NCI-H2107 treated with DMSO at 0.1 percent for 48 hours (cell line): Measurements from ENCODE around the gene SERPINB6.
"Not testable (repeated sequence)": the region's sequence is repeated elsewhere in the genome, so short reads cannot be mapped to it uniquely, and the experiment has no call there.

ENCODE experiments used
- DNase-seq: peaks from one replicate; lab custom pipeline; 2025; ENCODE audit not compliant: unreplicated experiment; lab: John Stamatoyannopoulos, UW

The SERPINB6 gene

DNA sequence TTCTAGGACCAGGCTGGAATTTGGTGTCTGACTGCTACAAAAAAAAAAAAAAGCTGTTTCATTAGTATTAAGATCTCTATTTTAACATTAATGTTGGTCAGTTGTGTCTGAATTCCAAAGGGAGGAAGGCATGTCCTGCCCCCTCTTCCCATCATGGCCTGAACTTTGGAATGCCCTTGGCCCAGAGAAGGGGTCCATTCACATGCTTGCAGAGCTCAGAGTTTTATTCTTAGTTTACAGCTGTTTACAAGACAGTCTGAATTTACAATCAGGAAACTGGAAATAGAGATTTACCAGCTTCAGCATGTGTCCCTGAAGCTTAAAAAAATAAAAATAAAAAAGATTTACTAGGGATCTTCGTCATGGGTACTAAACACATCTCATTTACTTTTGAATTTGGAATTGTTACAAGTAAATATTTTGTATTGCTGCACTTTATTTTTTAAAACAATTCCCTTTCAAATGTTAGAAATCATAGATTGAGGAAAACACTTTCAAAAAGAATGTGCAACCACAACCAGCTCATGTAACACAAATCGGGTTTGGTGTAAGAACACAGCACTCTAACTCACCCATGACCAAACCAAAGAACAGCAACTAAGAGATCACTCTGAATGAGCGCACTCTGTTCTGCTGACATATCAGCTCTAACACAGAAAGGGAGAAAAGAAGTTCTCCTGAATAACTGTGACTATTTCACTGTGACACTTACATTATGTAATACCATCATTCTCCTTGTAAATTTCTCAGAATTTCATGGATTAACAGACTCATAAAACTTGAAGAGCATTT lies 6.6 kb upstream of the SERPINB6 start:
- peak; percentile 17 for DNase-seq

DNA sequence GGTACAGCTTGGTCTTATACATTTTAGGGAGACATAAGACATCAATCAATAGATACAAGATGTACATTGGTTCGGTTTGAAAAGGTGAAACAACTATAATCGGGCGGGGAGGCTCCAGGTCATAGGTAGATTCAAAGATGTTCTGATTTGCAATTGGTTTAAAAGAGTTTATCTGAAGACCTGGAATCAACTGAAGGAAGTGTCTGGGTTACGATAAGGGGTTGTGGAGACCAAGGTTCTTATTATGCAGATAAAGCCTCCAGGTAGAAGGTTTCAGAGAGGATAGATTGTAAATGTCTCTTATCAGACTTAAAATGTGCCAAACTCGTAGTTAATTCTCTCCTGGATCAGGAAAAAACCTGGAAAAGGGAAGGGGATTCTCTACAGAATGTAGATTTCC lies 5.9 kb upstream of the SERPINB6 start:
- DNase-seq = no peak

DNA sequence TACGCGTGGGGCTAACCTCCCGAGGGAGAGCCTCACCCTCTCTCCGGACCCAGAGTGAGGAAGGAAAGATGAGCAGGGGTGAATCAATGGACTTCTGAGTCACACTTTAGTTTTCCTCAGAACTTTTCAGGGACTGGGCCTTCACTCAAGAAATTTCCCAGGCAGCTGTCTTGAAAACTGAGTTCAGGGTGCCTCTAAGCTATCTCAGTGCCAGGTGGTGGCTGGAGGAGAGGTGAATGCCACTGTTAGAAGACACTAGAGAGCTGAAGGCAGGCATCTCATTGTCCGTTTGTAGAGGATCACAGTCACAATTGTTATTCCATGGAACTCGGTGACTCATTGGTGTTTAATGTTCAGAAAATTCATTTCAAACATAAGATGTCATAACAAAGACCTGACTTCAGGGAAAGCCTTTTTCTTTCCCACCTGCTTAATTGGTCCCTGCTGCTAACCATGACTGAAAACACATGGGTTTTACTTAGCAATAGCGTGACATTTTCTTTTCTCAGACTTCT lies 5.3 kb upstream of the SERPINB6 start:
- DNase-seq = no peak

DNA sequence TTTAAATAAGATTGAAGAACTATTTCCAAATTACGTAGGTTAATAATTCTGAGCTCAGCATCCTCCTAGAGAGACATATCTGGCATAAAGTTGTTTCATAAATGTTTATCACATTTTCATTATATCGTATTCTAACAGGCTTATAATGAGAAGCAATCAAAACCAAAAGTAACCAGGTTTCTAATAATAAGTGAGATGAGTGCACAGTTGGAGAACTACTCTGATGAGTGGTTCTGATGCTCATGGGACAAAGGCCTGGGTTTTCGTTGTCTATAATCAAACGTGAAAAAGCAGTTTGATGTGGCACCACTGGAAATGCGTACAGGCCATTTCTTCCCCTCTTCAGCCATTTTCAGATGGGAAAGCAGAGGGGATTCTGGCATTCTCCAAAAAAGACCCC lies 4.7 kb upstream of the SERPINB6 start:
- DNase-seq = no peak

DNA sequence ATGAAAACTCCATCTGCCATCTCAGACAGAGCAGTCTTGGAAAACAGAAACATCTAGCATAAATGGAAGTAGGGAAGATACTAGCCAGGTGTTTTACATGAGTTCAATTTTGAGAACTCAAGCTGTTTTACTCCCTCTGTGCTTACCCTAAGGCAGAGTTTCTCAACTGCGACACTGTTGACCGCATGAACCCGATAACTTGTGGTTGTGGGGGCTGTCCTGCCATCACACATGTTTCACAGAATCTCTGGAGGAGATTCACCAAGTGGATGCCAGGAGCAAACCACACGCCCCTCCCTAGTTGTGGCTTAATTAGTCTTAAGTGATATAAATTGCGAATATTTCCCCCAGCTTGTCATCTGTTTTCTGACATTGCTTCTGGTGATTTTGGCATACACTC lies 2.3 kb upstream of the SERPINB6 start:
- DNase-seq = no peak

DNA sequence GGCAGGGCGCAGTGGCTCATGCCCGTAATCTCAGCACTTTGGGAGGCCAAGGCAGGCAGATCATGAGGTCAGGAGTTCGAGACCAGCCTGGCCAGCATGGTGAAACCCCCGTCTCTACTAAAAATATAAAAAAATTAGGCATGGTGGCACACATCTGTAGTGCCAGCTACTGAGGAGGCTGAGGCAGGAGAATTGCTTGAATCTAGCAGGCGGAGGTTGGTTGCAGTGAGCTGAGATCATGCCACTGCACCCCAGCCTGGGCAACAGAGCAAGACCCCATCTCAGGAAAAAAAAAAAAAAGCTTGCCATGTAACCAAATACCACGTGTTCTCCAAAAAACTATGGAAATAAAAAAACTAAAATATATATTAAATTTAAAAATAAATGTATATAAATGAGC lies 1.8 kb upstream of the SERPINB6 start:
- not testable (repeated sequence) for DNase-seq

DNA sequence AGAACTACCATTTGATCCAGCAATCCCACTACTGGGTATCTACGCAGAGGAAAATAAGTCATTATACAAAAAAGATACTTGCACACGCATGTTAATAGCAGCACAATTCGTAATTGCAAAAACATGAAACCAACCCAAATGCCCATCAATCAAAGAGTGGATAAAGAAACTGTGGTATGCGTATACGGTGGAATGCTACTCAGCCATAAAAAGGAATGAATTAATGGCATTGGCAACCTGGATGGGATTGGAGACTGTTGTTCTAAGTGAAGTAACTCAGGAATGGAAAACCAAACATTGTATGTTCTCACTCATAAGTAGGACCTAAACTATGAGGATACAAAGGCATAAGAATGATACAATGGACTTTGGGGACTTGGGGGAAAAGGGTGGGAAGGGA lies 1.3 kb upstream of the SERPINB6 start:
- DNase-seq = not testable (repeated sequence)

DNA sequence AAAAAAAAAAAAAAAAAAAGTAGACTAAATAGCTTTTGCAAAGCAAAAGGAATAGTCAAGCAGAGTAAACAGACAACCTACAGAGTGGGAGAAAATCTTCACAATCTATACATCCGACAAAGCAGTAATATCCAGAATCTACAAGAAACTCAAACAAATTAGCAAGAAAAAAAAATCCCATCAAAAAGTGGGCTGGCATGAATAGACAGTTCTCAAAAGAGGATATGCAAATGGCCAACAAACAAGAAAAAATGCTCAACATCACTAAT lies 786 bp upstream of the SERPINB6 start:
- not testable (repeated sequence) for DNase-seq

DNA sequence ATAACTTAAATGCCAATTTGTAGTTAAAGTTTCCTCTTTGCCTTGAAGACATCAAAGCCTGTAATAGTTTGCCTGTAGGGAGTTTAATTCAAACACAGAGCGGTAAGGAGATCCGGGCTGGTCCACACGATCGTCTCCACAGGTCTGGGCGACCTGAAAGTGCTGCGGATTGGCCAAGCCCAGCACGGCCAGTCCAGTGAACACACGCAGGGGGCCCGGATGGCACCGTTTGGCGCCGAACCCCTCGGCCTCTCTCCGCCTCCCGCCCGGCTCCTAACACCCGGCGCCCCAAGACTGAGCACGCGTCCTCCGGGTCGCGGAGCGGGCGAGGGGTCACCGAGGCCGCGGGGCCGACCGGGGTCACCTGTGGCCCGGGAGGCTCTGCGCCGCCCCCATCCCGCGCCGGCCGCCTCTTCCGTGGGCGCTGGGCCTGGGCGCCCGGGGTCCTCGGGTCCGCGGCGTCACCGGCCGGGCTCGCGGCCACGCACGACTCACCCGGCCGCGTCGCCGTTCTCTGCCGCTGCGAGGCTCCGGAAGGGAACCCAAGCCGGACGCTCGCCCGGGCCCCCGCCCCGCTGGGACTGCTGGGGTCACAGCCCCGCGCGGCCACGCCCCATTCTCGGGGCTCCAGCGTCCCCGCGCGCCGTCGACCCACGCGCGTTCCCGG lies 481 bp downstream of the SERPINB6 start:
- no peak for DNase-seq

DNA sequence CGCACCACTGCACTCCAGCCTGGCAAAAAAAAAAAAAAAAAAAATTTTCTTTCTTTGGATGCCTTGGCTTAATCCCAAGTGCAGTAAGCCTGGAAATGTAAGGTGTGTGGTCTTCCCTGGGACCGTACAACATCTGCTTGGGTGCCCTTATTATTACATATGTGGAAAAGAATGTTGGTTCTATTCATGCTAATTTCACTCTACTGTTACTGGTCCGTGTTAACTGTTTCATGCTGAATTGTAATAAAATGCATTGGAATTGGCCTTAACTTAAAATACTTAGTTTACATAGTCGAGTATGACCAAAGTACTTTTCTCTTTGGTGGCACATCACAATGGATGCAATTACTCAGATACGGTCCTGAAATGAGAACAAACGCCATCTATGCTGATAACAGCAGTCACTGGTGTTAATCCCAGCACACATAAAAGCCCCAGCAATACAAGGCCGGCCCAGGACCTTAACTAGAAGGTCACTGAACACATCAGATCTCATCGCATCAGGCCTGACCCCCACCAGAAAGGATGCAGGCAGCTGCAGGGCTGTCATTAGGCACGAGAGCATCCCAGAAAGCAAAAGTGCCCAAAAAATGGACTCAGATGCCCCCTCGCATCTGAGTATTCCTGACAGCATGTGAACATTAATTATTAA lies 1.2 kb downstream of the SERPINB6 start:
- no peak for DNase-seq

DNA sequence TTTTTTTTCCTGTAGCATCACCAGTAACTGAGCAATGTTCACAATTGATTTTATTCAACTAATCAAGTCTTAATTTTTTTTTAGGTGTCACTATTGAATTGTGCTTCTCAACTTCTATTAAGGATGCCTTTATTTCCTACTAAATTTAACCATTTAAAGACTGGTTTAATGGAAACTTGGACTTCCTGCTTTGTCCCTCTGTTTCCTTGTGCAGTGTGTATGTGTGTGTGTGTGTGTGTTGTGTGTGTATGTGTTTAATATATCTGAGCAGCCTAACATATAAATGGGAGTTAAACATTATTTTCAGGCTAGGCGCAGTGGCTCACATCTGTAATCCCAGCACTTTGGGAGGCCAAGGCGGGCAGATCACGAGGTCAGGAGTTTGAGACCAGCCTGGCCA lies 1.8 kb downstream of the SERPINB6 start:
- no peak for DNase-seq

DNA sequence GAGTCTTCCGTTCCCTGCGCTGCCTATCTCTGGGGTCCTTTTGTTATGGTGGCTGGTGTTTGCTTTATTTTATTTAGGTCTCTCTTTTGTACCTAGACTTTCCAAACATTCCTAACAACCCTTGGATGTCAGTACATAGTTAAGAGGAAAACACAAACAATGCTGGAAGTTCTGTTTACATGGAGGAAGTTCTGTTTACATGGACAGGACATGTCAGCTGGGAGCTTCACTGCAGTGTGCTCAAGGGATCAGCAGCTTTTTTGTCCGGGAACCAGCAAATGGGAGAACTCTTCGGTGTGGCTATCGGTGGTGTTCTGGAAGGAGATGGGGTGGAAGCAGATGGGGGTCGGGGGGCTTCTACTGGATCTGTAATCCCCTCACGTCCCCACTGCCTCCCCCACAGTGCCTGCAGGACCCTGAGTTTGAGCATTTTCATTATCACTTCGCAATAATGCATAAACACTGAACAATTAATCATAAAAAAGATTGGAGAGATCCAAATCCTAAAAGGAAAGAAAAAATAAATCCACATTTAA lies 2.7 kb downstream of the SERPINB6 start:
- no peak for DNase-seq

DNA sequence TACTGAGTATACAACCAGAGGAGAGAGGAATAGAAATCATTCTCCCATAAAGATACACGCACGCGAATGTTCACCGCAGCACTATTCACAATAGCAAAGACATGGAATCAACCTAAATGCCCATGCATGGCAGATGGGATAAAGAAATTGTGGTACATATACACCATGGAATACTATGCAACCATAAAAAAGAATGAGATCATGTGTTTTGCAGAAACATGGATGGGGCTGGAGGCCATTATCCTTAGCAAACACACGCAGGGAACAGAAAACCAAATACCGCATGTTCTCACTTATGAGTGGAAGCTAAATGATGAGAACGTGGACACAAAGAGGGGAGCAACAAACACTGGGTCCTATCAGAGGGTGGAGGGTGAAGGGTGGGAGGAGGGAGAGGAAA lies 3.4 kb downstream of the SERPINB6 start:
- no peak for DNase-seq

DNA sequence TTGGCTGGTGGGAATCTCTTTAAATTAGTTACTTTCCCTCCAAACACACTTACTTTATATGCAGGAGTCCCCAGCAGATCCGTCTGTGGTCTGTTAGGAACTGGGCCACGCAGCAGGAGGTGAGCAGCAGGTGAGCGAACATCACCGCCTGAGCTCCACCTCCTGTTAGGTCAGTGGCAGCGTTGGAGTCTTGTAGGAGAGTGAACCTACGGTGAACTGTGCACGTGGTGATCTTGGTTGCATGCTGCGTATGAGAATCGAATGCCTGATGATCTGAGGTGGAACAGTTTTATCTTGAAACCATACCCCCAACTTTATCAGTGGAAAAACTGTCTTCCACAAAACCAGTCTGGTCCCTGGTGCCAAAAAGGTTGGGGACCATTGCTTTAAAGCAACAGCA lies 5.0 kb downstream of the SERPINB6 start:
- peak; percentile 24 for DNase-seq

DNA sequence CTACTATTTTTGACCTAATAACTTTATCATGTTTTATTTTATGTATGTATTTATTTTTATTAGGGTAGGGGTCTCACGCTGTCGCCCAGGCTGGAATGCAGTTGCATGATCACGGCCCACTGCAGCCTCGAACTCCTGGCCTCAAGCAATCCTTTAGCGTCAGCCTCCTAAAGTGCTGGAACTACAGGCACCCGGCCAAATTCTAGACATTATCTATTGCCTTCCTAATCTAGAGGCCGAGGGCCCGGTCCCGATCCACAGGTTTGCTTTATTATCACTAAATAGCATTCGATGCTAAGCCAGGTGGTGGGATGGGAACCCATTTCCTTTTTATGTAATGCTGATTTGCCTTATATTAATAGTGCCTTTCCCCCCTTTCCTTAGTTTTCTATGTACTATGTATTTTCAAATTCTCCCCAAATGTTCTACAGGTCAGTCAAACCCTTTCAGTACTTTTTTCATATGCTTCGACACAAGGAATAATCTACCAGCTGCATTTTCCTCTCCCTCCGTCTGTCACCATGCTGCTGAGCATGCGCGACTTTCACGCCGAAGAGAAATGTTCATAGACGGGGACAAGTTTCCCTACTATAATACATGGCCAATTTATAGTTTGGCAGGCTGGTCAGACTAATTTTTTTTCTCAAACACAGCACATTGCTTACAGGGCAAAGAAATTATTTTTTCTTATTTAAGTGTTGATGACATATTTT lies 6.4 kb downstream of the SERPINB6 start:
- DNase-seq = no peak

DNA sequence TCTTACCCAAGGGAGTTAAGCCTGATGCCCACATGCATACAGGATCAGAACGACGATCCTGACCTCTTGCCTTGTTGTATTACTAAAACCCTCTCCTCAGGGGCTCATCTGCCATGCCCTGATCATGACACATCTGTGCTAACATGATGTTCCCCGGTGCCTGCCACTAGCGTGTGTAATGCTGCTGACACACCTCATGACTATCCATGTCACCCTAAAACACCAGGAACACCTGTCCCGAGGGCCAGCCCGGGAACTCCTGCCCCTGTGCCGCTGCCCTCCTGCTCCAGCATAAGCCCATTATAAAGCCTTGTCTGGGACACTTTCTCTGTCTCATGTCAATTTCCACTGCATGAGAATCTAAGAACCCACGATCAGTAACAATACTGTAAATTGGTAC lies 7.6 kb downstream of the SERPINB6 start:
- DNase-seq = no peak

DNA sequence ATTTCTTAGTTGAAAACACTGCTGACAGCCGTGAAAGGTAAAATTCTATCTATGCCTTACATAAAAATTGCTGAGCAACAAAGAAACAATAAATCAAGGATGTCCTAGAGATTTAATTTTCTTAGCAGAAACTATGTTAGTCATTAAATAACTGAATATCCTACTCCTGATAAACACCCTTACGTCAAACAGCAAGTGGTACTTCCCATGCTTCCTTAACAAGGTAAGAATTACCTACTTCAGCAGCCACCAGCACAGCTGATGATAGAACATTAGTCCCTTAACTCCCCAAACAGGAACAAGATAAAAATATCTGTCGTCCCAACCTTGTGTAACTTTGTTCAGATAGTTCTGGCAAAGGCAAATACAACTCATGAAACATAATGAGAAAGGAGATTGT lies 8.7 kb downstream of the SERPINB6 start:
- DNase-seq = no peak

DNA sequence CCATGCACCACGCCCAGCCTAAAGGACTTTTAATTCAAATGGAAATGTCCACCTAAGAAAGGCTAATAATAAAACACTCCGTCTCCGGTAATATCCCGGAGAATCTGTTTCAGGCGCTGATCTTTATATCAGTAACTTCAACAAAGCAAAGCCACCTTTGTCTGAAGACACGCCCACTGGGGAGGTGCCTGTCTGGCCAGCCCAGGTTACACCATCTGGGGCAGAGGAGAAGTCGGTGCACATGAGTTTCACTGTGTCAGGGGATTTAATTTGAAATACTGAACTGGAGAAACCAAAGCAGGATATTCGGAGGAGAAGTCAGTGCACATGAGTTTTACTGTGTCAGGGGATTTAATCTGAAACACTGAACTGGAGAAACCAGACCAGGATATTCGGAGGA lies 9.4 kb downstream of the SERPINB6 start:
- no peak for DNase-seq

DNA sequence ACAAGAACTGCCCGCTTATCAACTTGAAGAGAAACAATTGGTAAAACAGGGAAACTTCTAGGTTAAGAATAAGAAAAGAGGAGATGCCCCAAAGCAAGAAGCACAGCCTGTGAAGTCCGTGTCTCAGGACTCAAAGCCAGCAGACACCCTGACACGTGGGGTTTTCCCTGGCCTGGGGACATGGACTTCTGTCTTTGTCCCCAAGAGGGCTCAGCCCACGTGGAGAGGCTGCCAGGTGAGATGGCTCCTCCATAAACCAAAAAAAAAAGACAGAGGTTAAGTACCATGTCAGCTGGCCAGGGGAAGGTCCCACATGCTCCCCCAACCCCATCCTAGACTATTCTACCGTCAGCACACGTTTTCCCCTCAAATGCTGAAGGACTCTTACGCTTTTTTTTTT lies 9.9 kb downstream of the SERPINB6 start:
- DNase-seq = no peak

DNA sequence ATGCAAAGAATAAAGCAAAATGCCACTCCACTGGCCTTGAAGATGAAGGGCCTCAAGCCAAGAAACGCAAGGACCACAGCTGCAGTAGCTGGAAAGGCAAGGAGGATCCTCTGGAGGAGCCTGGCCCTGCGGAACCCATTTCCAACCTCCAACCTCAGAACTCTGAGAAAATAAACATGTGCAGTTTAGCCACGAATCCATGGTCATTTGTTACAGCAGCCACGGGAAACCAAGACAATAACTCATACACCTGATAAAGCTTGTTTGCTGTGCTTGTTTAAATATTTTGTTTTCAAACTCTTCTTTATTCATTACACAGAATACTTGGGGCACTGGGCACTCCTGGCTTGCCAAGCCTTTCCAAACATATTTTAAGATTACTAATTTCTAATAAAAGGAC lies 10.4 kb downstream of the SERPINB6 start:
- DNase-seq = no peak

DNA sequence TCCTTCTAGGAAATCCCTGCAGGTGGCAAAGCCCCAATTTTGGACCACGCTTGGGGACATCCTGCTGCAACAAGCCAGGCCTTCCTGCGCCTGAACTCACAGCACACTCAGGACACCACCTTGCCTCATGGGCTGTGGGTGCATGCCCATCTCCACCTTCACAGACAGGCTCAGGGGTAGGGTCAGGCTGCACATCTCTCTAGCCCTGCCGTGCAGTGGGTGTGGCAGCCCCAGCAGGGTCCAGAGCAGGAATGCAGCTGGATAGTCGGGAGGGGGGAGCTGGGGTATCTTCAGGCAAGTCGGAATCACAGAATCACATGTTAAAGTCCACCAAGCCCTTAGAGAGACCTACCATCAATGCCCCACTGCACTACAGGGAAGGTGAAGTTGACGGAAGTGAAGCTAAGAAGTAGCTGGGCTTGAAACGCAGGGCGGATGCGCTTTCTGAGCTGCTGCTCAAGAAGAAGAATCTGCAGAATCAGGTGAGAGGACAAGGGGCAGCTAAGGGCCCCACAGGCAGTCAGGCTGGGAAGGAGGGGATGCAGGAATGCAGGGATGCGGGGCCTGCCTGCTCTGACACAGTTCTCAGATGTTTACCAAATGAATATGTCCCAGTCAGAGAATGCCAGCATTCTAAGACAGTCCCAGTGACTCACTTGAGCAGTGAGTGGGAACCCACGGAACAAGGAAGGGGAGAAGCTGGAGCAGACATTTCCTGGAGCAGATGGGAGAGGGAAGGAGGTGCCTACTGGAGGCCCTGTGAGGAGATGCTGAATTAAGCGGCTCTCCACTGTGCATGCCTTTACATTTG lies 11.3 kb downstream of the SERPINB6 start:
- no peak for DNase-seq
